Activated naive CD8-positive, alpha-beta T cell (primary cell): ENCODE data around the gene SLC35E4.

Source experiments
- H3K27ac Mint-ChIP-seq: one replicate; pipeline ENCODE4 v1.8.0; 2021; ENCODE audit warnings: mixed read lengths
- H3K27me3 Mint-ChIP-seq: one replicate; pipeline ENCODE4 v1.8.0; 2021; ENCODE audit warnings: mixed read lengths
- H3K36me3 Mint-ChIP-seq: one replicate; pipeline ENCODE4 v1.8.0; 2021; ENCODE audit warnings: mixed read lengths
- H3K4me1 Mint-ChIP-seq: one replicate; pipeline ENCODE4 v1.8.0; 2021; ENCODE audit warnings: low read depth, mixed read lengths
- H3K4me3 Mint-ChIP-seq: one replicate; pipeline ENCODE4 v1.8.0; 2021; ENCODE audit warnings: mild to moderate bottlenecking, mixed read lengths
- H3K9me3 Mint-ChIP-seq: one replicate; pipeline ENCODE4 v1.8.0; 2021; ENCODE audit warnings: low read depth, mixed read lengths

SLC35E4 gene

GRCh38 chr22:30680991-30681770 lies 45.6 kb downstream of the SLC35E4 start:
- Mint-ChIP-seq H3K36me3 (no peaks in the 10 kb centered on the region), H3K4me3 (no peak overlapping the region), H3K9me3 (no peaks in the 10 kb centered on the region), H3K4me1 (no peaks in the 10 kb centered on the region), H3K27ac (no peak overlapping the region), H3K27me3 (peaks cover 7% of the 10 kb centered on the region)

GRCh38 chr22:30681831-30682230 lies 46.2 kb downstream of the SLC35E4 start:
- Mint-ChIP-seq H3K9me3 (no peaks in the 10 kb centered on the region), H3K4me3 (no peak overlapping the region), H3K27ac (no peak overlapping the region), H3K27me3 (peaks cover 5% of the 10 kb centered on the region), H3K36me3 (no peaks in the 10 kb centered on the region), H3K4me1 (no peaks in the 10 kb centered on the region)

- no peaks in the 10 kb centered on the region for H3K36me3 Mint-ChIP-seq
- H3K4me3 Mint-ChIP-seq = no peak overlapping the region
- H3K27me3 Mint-ChIP-seq = peaks cover 4% of the 10 kb centered on the region
- H3K4me1 Mint-ChIP-seq = no peaks in the 10 kb centered on the region
- H3K27ac Mint-ChIP-seq = no peak overlapping the region
- no peaks in the 10 kb centered on the region for H3K9me3 Mint-ChIP-seq
Observed at GRCh38 chr22:30685178-30685577, 49.6 kb downstream of the SLC35E4 start.

- no peaks in the 10 kb centered on the region for H3K36me3 Mint-ChIP-seq
- H3K27ac Mint-ChIP-seq = no peak overlapping the region
- no peak overlapping the region for H3K4me3 Mint-ChIP-seq
- H3K9me3 Mint-ChIP-seq = no peaks in the 10 kb centered on the region
- H3K4me1 Mint-ChIP-seq = no peaks in the 10 kb centered on the region
- H3K27me3 Mint-ChIP-seq = peaks cover 4% of the 10 kb centered on the region
Observed at GRCh38 chr22:30687358-30687757, 51.8 kb downstream of the SLC35E4 start.

- Mint-ChIP-seq H3K27me3 (peaks cover 7% of the 10 kb centered on the region), H3K27ac (no peak overlapping the region), H3K9me3 (no peaks in the 10 kb centered on the region), H3K4me1 (peaks cover 9% of the 10 kb centered on the region), H3K36me3 (no peaks in the 10 kb centered on the region), H3K4me3 (no peak overlapping the region)
Observed at GRCh38 chr22:30689622-30690021, 54.0 kb downstream of the SLC35E4 start.

GRCh38 chr22:30691204-30691603 lies 55.6 kb downstream of the SLC35E4 start:
- no peaks in the 10 kb centered on the region for H3K36me3 Mint-ChIP-seq
- no peak overlapping the region for H3K4me3 Mint-ChIP-seq
- H3K9me3 Mint-ChIP-seq = no peaks in the 10 kb centered on the region

GRCh38 chr22:30694171-30694639 lies 58.6 kb downstream of the SLC35E4 start:
- peak overlapping the region; percentile 90 for H3K4me3 Mint-ChIP-seq
- H3K36me3 Mint-ChIP-seq = no peaks in the 10 kb centered on the region
- H3K27me3 Mint-ChIP-seq = peaks cover 3% of the 10 kb centered on the region
- H3K27ac Mint-ChIP-seq = peak overlapping the region; percentile 84
- peaks cover 13% of the 10 kb centered on the region for H3K4me1 Mint-ChIP-seq
- H3K9me3 Mint-ChIP-seq = no peaks in the 10 kb centered on the region

More at GRCh38 chr22:30691204-30691603, 55.6 kb downstream of the SLC35E4 start:
- Mint-ChIP-seq H3K4me1 (peaks cover 13% of the 10 kb centered on the region), H3K27ac (no peak overlapping the region), H3K27me3 (peaks cover 5% of the 10 kb centered on the region)

- Mint-ChIP-seq H3K27me3 (peaks cover 3% of the 10 kb centered on the region), H3K27ac (peak within 1 kb of the TSS; percentile 84), H3K4me1 (peaks cover 13% of the 10 kb centered on the region), H3K4me3 (peak within 1 kb of the TSS; percentile 90), H3K9me3 (no peaks in the 10 kb centered on the region), H3K36me3 (no peaks in the 10 kb centered on the region)
Observed at GRCh38 chr22:30694640-30695350, 59.2 kb downstream of the SLC35E4 start, which contains the start of gene OSBP2. Gene OSBP2 (plus strand): TSS chr22:30694874. CDS start chr22:30694910, 36 bp downstream.

- Mint-ChIP-seq H3K27ac (no peak overlapping the region), H3K9me3 (no peaks in the 10 kb centered on the region), H3K36me3 (no peaks in the 10 kb centered on the region), H3K27me3 (peaks cover 3% of the 10 kb centered on the region), H3K4me1 (peaks cover 13% of the 10 kb centered on the region), H3K4me3 (peak overlapping the region; percentile 82)
Observed at GRCh38 chr22:30695351-30695851, 59.8 kb downstream of the SLC35E4 start.

GRCh38 chr22:30695871-30696655 lies 60.5 kb downstream of the SLC35E4 start:
- H3K4me3 Mint-ChIP-seq = peak overlapping the region; percentile 82
- H3K4me1 Mint-ChIP-seq = peaks cover 13% of the 10 kb centered on the region
- no peak overlapping the region for H3K27ac Mint-ChIP-seq
- no peaks in the 10 kb centered on the region for H3K36me3 Mint-ChIP-seq
- no peaks in the 10 kb centered on the region for H3K9me3 Mint-ChIP-seq
- peaks cover 3% of the 10 kb centered on the region for H3K27me3 Mint-ChIP-seq
